K562 (cell line): ENCODE measurements around the gene LDB2. TPM values are rescaled to one million over a fixed set of nuclear protein-coding genes. Genes with fewer than 3 reads are reported as not detected.

Experiments
- ATAC-seq: fragments of 200-7000 bp; cut with Tn5 transposase; 3 replicates; pipeline ENCODE4 v1.9.1; 2020; ENCODE audit warnings: moderate library complexity
- BruUV-seq: library from RNA; stranded (reverse); fragments of 400-500 nt; replicated peaks from 2 replicates; lab custom pipeline; 2021; lab: Mats Ljungman, UMichigan
- CTCF ChIA-PET: fragments of 300-600 bp; formaldehyde crosslinking; extraction: SDS; loops from one replicate; lab custom pipeline; 2021; ENCODE audit warnings: low intra/inter-chr PET ratio; lab: Yijun Ruan, JAX
- POLR2A ChIA-PET: fragments of 300-600, 350-650 bp; sonication (Branson Sonifier 250); formaldehyde crosslinking; extraction: SDS; loops from one replicate; lab custom pipeline; 2021; ENCODE audit warnings: antibody characterized with exemption, inconsistent platforms; lab: Yijun Ruan, JAX
- DNase-seq, 4 experiments: peaks; one replicate each; pipeline versions ENCODE4 v3.0.0 to v3.0.0-alpha.2; 2011 to 2018; ENCODE audit warnings: low spot score in 3 of 4, mixed read lengths in 3 of 4; ENCODE audit errors: extremely low read depth in 1 of 4
- FAIRE-seq: peaks from 2 replicates; lab custom pipeline; 2011; peaks lifted over from hg19 to GRCh38; lab: Jason Lieb, UNC
- H2AFZ ChIP-seq: 2 replicates; pipeline ENCODE4 v1.6.0; 2011; ENCODE audit warnings: low read depth, low read length, control low read depth, inconsistent platforms
- H3K27ac ChIP-seq: fragments of 200-600 bp; 3 replicates; pipeline ENCODE4 v1.8.0; 2011; ENCODE audit warnings: low read depth, mild to moderate bottlenecking, control low read depth, inconsistent platforms, low read length, moderate library complexity, mixed read lengths; ENCODE audit errors: extremely low read depth
- H3K27me3 ChIP-seq, 2 experiments: fragments of 300-600 bp in 1 of 2; 2 replicates in 1 of 2; 3 replicates in 1 of 2; pipeline versions ENCODE4 v1.6.0 to v1.8.0; 2011; ENCODE audit warnings: inconsistent platforms in 2 of 2, low read length in 2 of 2, mild to moderate bottlenecking in 1 of 2, mixed read lengths in 1 of 2, moderate library complexity in 1 of 2; ENCODE audit not compliant: control insufficient read depth in 2 of 2, insufficient read depth in 2 of 2
- H3K36me3 ChIP-seq: fragments of 300-600 bp; 3 replicates; pipeline ENCODE4 v1.8.0; 2011; ENCODE audit warnings: mild to moderate bottlenecking, low read length, inconsistent platforms; ENCODE audit not compliant: control insufficient read depth, insufficient read depth
- H3K4me1 ChIP-seq, 2 experiments: fragments of 200-600 bp in 1 of 2; replicated peaks in 1 of 2; 2 replicates in 1 of 2; 3 replicates in 1 of 2; pipeline versions ENCODE4 v1.5.1 to v1.8.0; 2011; ENCODE audit warnings: inconsistent platforms in 2 of 2, low read length in 2 of 2, mild to moderate bottlenecking in 1 of 2, mixed read lengths in 1 of 2, moderate library complexity in 1 of 2; ENCODE audit not compliant: control insufficient read depth in 2 of 2, insufficient read depth in 2 of 2
- H3K4me2 ChIP-seq: 2 replicates; pipeline ENCODE4 v1.6.1; 2011; ENCODE audit warnings: low read length, control low read depth, inconsistent platforms, mixed read lengths; ENCODE audit not compliant: insufficient read depth
- H3K4me3 ChIP-seq: fragments of 200-600 bp; sonication (generic), shearing (Covaris generic); 2 replicates; pipeline ENCODE4 v1.5.1; 2016; ENCODE audit warnings: control low read depth, inconsistent platforms
- H3K79me2 ChIP-seq: fragments of 200-600 bp; 3 replicates; pipeline ENCODE4 v1.8.0; 2011; ENCODE audit warnings: low read length, inconsistent platforms; ENCODE audit not compliant: control insufficient read depth, insufficient read depth
- H3K9ac ChIP-seq, 2 experiments: 2 replicates each; pipeline versions ENCODE4 v1.6.0 to v1.6.1; 2011; ENCODE audit warnings: low read depth in 2 of 2, low read length in 2 of 2, control low read depth in 1 of 2, inconsistent platforms in 1 of 2, mild to moderate bottlenecking in 1 of 2, mixed read lengths in 1 of 2; ENCODE audit not compliant: insufficient read depth in 1 of 2
- H3K9me1 ChIP-seq: one replicate; pipeline ENCODE4 v1.6.0; 2011; ENCODE audit warnings: inconsistent platforms, mild to moderate bottlenecking, low read length, moderate library complexity; ENCODE audit not compliant: control insufficient read depth, insufficient read depth
- H3K9me3 ChIP-seq: replicated peaks from 2 replicates; pipeline ENCODE4 v1.5.1; 2011; ENCODE audit warnings: low read depth, low read length, inconsistent platforms; ENCODE audit not compliant: control insufficient read depth, insufficient read depth
- H4K20me1 ChIP-seq: replicated peaks from 2 replicates; pipeline ENCODE4 v1.6.1; 2011; ENCODE audit warnings: low read length, inconsistent platforms, mixed read lengths; ENCODE audit not compliant: control insufficient read depth, insufficient read depth
- ARID2 ChIP-seq: fragments of 450-650 bp; IDR thresholded peaks from 2 replicates; pipeline ENCODE4 v1.6.1; 2017; ENCODE audit warnings: antibody characterized with exemption, mild to moderate bottlenecking
- CEBPB ChIP-seq: fragments of 450-650 bp; IDR thresholded peaks from 2 replicates; pipeline ENCODE4 v1.6.1; 2016; ENCODE audit warnings: missing genetic modification characterization, missing compliant biosample characterization
- KDM2B ChIP-seq: fragments of 250-450 bp; sonication (Bioruptor Pico); IDR thresholded peaks from 2 replicates; pipeline ENCODE4 v1.8.0; 2021; ENCODE audit warnings: mild to moderate bottlenecking, moderate library complexity
- MYC ChIP-seq, 2 experiments: fragments of 250-450 bp in 1 of 2; sonication (Bioruptor Pico) in 1 of 2; IDR thresholded peaks; 2 replicates each; pipeline versions ENCODE4 v1.5.1 to v1.6.1; 2012 to 2021; ENCODE audit warnings: low read depth in 2 of 2, borderline replicate concordance in 1 of 2, improper control_type of control experiment in 1 of 2, low read length in 1 of 2, mild to moderate bottlenecking in 1 of 2, moderate library complexity in 1 of 2
- NR1H2 ChIP-seq: sonication (generic); formaldehyde crosslinking; IDR thresholded peaks from 2 replicates; pipeline ENCODE4 v1.4.0; 2020; ENCODE audit warnings: mild to moderate bottlenecking, missing genetic modification reagents
- SUPT5H ChIP-seq: fragments of 450-650 bp; IDR thresholded peaks from 2 replicates; pipeline ENCODE4 v1.6.1; 2016
- ZBTB34 ChIP-seq: fragments of 250-450 bp; sonication (Bioruptor Pico); IDR thresholded peaks from 2 replicates; pipeline ENCODE4 v1.8.0; 2021; ENCODE audit warnings: mild to moderate bottlenecking, moderate library complexity
- ZNF212 ChIP-seq: fragments of 450-650 bp; formaldehyde crosslinking; IDR thresholded peaks from 2 replicates; pipeline ENCODE4 v1.4.0; 2020; ENCODE audit warnings: mild to moderate bottlenecking
- ZNF436 ChIP-seq: fragments of 250-450, 450-650 bp; sonication (Bioruptor Pico); formaldehyde crosslinking; IDR thresholded peaks from 2 replicates; pipeline ENCODE4 v1.7.0; 2020; ENCODE audit warnings: mild to moderate bottlenecking
- ZNF695 ChIP-seq: fragments of 450-650 bp; formaldehyde crosslinking; IDR thresholded peaks from 2 replicates; pipeline ENCODE4 v1.4.0; 2020; ENCODE audit warnings: mild to moderate bottlenecking, moderate library complexity
- ZNF778 ChIP-seq: fragments of 450-650 bp; formaldehyde crosslinking; IDR thresholded peaks from 2 replicates; pipeline ENCODE4 v1.4.0; 2020; ENCODE audit warnings: mild to moderate bottlenecking, moderate library complexity
- WGBS: fragments of 100-300 bp; shearing (Covaris generic); methylation state at CpG from one replicate; pipeline ENCODE4 v1.1.6; 2016; ENCODE audit warnings: low coverage, mixed read lengths; ENCODE audit not compliant: insufficient coverage; ENCODE audit errors: missing lambda C conversion rate; 5-methylcytosine and 5-hydroxymethylcytosine counted together
- in situ Hi-C: fragments of 300-500 bp; cut with MboI; formaldehyde crosslinking; loops from 4 replicates; pipeline ENCODE4 v1.15.0; 2018; ENCODE audit warnings: inconsistent platforms, mixed read lengths
- intact Hi-C: fragments of 100-400 bp; cut with micrococcal nuclease; formaldehyde crosslinking; loops from 2 replicates; pipeline ENCODE4 v1.14.2; 2022
- polyA plus RNA-seq, 8 experiments: library from polyadenylated mRNA; depleted of rRNA in 4 of 8; stranded (reverse) in 5 of 8; unstranded in 3 of 8; fragments of >200 nt; fragmentation: Nextera tagmentation in 2 of 8; fragmentation: Illumina TruSeq in 1 of 8; extraction: Ambion mirVana in 2 of 8; extraction: Trizol in 1 of 8; gene quantifications; 2 replicates each; pipeline versions ENCODE4 v1.2.1 to v1.2.3, GENCODE V29; 2011 to 2014; ENCODE audit warnings: inconsistent platforms in 1 of 8, missing spikeins in 1 of 8
- total RNA-seq, 7 experiments: library from RNA; depleted of rRNA in 6 of 7; stranded (reverse); fragments of >200 nt in 6 of 7; fragmentation: Illumina TruSeq in 2 of 7; extraction: Trizol in 2 of 7; gene quantifications; 2 replicates each; pipeline versions ENCODE4 v1.2.1 to v1.2.3, GENCODE V29; 2011 to 2021; ENCODE audit warnings: low replicate concordance in 1 of 7

The LDB2 gene
- total and polyA plus RNA-seq, 9 of the 15 experiments (the other 6 are each of a cell fraction or from before 2014, with no cell fraction given), result 0.10 to 0.20 TPM; not detected in 7

- Histone ChIP-seq H3K9me1 (no peaks in the 10 kb centered on the region), H3K4me1 (no peaks in the 10 kb centered on the region), H3K36me3 (no peaks in the 10 kb centered on the region), H3K4me3 (no peak overlapping the region), H3K27me3 (no peaks in the 10 kb centered on the region), H3K9me3 (no peaks in the 10 kb centered on the region), H4K20me1 (no peaks in the 10 kb centered on the region; the same call in 1 of the 2 replicates), H3K27ac (no peak overlapping the region), H3K4me2 (no peak overlapping the region), H3K79me2 (no peaks in the 10 kb centered on the region), H2AFZ (no peak overlapping the region), H3K9ac (no peak overlapping the region)
- WGBS, result 0% methylated on average over 2 of the region's 2 CpGs
- BruUV-seq, result no TSS peak
- ATAC-seq (no peak), FAIRE-seq (no peak), DNase-seq (no peak)
- ChIA-PET CTCF (no interaction called here), POLR2A (no interaction called here)
- in situ Hi-C loops (no loop called here), intact Hi-C loops (no loop called here)
- TF ChIP-seq ZBTB34 (CRISPR knock-in tag) (no peak), ZNF436 (CRISPR knock-in tag) (no peak), ZNF778 (no peak), ZNF212 (CRISPR knock-in tag) (no peak), SUPT5H (no peak), KDM2B (CRISPR knock-in tag) (no peak), MYC (IDR thresholded peaks at IDR 0.05; ENCODE audit: low read depth, low read length) (no peak), MYC (CRISPR knock-in tag; IDR thresholded peaks at IDR 0.05; ENCODE audit: borderline replicate concordance, low read depth) (no peak), ZNF695 (CRISPR knock-in tag) (no peak), ARID2 (no peak), CEBPB (tag) (no peak), NR1H2 (CRISPR knock-in tag) (no peak)
Measured at GRCh38 chr4:16890651-16891050, 7.8 kb downstream of the LDB2 start.
